ENCODE measurements around the gene EXPH5.

GRCh38 chr11:108609682-108610081 lies 16.1 kb upstream of the EXPH5 start:
- TF ChIP-seq CTCF (conservative IDR thresholded peaks at IDR 0.05; ENCODE audit: low read length), result no peak
- no peak for TF ChIP-seq EZH2phosphoT487 (IDR thresholded peaks at IDR 0.05; ENCODE audit: borderline replicate concordance)
